Pancreas (tissue), 10 donors: ENCODE measurements around the gene USP3. TPM values are rescaled to one million over a fixed set of nuclear protein-coding genes. Genes with fewer than 3 reads are reported as not detected.

ENCODE experiments used
- ATAC-seq, 4 donors: fragments of 200-7000 bp; cut with Tn5 transposase; one replicate each; pipeline versions ENCODE4 v1.8.0 to v1.9.1; 2020; ENCODE audit warnings: mild to moderate bottlenecking in 4 of 4, moderate library complexity in 4 of 4
- DNase-seq, 6 donors: peaks; one replicate each; pipeline ENCODE4 v3.0.0-alpha.2; 2020
- FAIRE-seq: peaks from 2 replicates; lab custom pipeline; 2012; peaks lifted over from hg19 to GRCh38; lab: Jason Lieb, UNC
- H3K27ac ChIP-seq, 4 donors: fragments of 200-600 bp; sonication (generic); 1 replicate in 3 of 4; 2 replicates in 1 of 4; pipeline versions ENCODE4 v1.5.0 to v1.8.0; 2020
- H3K27me3 ChIP-seq, 4 donors: fragments of 200-600 bp; one replicate each; pipeline ENCODE4 v1.8.0; 2021
- H3K36me3 ChIP-seq, 3 donors: fragments of 200-600 bp; sonication (generic) in 1 of 3; one replicate each; pipeline versions ENCODE4 v1.5.0 to v1.8.0; 2020 to 2021
- H3K4me1 ChIP-seq, 3 donors: fragments of 200-600 bp; one replicate each; pipeline ENCODE4 v1.8.0; 2021
- H3K4me3 ChIP-seq, 4 donors: fragments of 200-600 bp; sonication (generic) in 2 of 4; one replicate each; pipeline versions ENCODE4 v1.5.0 to v1.8.0; 2020 to 2021
- H3K9me3 ChIP-seq, 4 donors: fragments of 200-600 bp; one replicate each; pipeline ENCODE4 v1.8.0; 2021
- WGBS, 2 donors: extraction: QIAGEN DNeasy Blood & Tissue Kit; methylation state at CpG; one replicate each; pipeline ENCODE4 v1.1.7; 2013; 5-methylcytosine and 5-hydroxymethylcytosine counted together
- intact Hi-C, 3 donors: fragments of 100-400 bp; cut with DNase I; formaldehyde crosslinking; loops; one replicate each; pipeline versions ENCODE4 v1.11.1 to v1.14.2; 2022
- polyA plus RNA-seq, 2 donors: library from polyadenylated mRNA; stranded (reverse); fragments of 200-250 nt; gene quantifications; one replicate each; pipeline ENCODE4 v1.2.3, GENCODE V29; 2013
- total RNA-seq, 6 donors: library from RNA; stranded (reverse); fragmentation: NEBNext Ultra II Directional in 4 of 6; extraction: Animal tissue kit (Norgen Biotek cat#: 25700) in 4 of 6; gene quantifications; one replicate each; pipeline versions ENCODE4 v1.2.1 to v1.2.4, GENCODE V29; 2021 to 2023
- TF ChIP-seq, protein P1 (sequence below), 4 donors: fragments of 200-600 bp; sonication (generic) in 3 of 4; IDR thresholded peaks; one replicate each; pipeline versions ENCODE4 v1.5.0 to v1.8.0; 2021; ENCODE audit warnings: antibody characterized with exemption in 4 of 4
- donor health status: healthy with polysubstance abuse.
- donor health status: DM: no; HTN: no; CAD: no; lungs with moderate emphysema.
- donor health status: DM: no; HTN: no; CAD: no.
- donor health status: control.
- donor health status: control.
- donor health status: Bipolar disorder and iron deficiency.
- donor health status: DM: yes; HTN: yes; CAD: no.
- donor health status: DM: no; HTN: no; CAD: no.
- donor health status: DM: no; HTN: no; CAD: no.
- donor health status: DM: yes; HTN: yes; CAD: no.

The USP3 gene
- total and polyA plus RNA-seq, 8 donors: 28.5 to 50.8 (median 41.2) TPM

DNA sequence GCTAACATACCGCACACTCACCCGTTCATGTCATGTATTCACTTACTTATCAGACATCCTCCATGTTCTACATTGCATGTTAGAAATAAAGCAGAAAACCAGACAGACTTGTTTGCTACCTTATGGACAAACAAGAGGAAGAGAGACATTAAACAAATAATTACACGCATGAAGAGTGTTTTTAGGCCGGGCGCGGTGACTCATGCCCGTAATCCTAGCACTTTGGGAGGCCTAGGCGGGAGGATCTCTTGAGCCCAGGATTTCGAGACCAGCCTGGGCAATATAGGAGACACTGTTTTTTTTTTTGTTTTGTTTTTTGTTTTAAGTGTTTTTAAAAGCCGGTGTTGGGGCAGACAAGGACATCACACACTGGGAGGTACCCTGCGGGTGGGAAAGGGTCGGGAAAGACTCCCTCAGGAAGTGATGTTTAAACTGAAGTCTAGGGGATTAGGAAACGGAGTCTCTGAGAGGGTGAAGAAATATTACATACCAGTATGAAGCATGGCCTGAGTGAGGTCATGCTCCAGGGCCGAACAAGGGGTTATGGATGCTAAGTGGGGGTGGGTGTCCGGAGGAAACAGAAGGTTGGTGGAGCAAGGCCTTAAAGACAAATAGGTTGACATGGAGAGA, 2.1 kb upstream of the USP3 start:
- intact Hi-C loops: no loop called here
- H3K27ac ChIP-seq: peak overlapping the region; percentile 96 to 100 (median 99)
- WGBS, 2 donors: 61 to 67% methylated on average over 15 of the region's 15 CpGs
- no peak overlapping the region for H3K4me3 ChIP-seq
- no peaks in the 10 kb centered on the region for H3K9me3 ChIP-seq
- TF ChIP-seq, protein P1, sequence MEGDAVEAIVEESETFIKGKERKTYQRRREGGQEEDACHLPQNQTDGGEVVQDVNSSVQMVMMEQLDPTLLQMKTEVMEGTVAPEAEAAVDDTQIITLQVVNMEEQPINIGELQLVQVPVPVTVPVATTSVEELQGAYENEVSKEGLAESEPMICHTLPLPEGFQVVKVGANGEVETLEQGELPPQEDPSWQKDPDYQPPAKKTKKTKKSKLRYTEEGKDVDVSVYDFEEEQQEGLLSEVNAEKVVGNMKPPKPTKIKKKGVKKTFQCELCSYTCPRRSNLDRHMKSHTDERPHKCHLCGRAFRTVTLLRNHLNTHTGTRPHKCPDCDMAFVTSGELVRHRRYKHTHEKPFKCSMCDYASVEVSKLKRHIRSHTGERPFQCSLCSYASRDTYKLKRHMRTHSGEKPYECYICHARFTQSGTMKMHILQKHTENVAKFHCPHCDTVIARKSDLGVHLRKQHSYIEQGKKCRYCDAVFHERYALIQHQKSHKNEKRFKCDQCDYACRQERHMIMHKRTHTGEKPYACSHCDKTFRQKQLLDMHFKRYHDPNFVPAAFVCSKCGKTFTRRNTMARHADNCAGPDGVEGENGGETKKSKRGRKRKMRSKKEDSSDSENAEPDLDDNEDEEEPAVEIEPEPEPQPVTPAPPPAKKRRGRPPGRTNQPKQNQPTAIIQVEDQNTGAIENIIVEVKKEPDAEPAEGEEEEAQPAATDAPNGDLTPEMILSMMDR (IDR thresholded peaks at IDR 0.05): no peak
- no peaks in the 10 kb centered on the region for H3K27me3 ChIP-seq
- FAIRE-seq (no peak), ATAC-seq (no peak), DNase-seq (peak in 3 of 6 donors; percentile 29 to 43 (median 38))
- no peaks in the 10 kb centered on the region for H3K36me3 ChIP-seq
- peaks cover 29 to 54% (median 46%) of the 10 kb centered on the region in 3 donors for H3K4me1 ChIP-seq

DNA sequence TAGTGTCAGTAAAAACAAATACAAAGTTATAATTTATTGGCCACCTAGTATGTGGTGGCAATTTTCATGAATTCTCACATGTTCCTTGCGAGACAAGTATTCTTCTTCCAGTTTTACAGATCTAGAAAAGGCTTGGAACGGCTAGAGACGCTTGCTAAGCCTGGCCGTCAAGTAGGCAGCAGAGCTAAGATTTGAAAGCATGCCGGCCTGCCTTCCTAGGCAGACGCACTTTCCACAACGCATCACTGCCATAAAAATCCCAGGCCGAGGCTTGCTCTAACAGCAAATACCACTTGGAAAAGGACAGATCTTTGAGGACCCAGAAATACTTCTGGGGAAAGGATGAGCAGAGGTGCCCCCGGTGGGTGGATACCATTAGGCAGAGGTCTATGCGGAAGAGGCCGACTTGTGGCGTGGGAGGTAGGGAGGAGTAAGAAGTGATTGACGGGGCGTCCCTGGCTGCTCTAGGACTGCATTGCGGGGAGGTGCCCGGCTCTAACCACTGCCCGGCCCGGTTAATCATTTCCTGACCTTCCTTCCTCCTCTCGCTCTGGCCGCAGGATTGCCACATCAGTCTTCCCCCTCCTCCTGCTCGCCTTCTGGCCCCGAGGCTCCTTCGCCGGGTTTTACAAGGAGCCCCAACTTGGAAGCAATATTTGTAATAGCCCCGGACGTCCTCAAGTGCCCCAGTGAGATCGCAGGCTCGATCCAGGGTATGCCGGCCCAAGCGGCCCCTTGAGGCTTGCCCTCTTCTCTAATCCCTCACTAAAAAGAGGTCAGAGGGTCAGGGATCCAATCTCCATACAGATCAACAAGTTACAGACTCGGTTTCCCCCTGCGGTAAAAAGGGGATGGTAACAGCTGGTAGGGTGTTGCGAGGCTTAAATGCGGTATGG, 1.3 kb upstream of the USP3 start:
- Histone ChIP-seq H3K4me1 (peaks cover 32 to 55% (median 54%) of the 10 kb centered on the region in 3 donors), H3K27ac (peak overlapping the region; percentile 96 to 100 (median 99)), H3K36me3 (no peaks in the 10 kb centered on the region), H3K9me3 (no peaks in the 10 kb centered on the region), H3K27me3 (no peaks in the 10 kb centered on the region), H3K4me3 (peak overlapping the region; percentile 16 to 93 (median 80))
- intact Hi-C loops: no loop called here
- WGBS, 2 donors: 6 to 8% methylated on average over 31 to 34 of the region's 34 CpGs
- DNase-seq (peak; percentile 86 to 97 (median 94)), ATAC-seq (peak; percentile 61 to 75 (median 72)), FAIRE-seq (no peak)
- TF ChIP-seq, protein P1 (IDR thresholded peaks at IDR 0.05): no peak

DNA sequence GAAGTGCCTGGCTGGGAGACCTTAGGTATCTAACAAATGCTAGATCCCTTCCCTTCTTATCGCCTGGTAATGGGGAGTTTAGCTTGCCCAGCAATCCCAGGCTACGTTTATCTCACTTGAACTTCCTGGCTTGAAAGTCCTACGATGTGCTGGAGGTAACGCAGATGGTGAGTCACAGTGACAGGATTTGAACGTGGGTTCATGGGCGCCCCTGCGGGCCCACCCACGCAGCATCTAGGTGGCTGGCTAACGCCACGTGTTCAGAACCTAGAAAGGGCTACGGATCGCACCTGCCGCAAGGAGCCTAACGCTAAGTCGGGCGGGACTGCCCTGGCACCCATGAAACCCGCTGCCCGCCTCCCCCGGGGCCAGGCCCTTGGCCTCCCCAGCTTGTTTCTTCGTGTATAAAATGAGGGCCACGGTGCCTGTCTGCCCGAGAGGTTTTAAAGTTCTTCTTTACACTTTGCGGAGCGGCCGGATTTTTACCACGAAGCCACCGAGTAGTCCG, 600 bp upstream of the USP3 start:
- peak overlapping the region; percentile 16 to 93 (median 80) for H3K4me3 ChIP-seq
- H3K4me1 ChIP-seq: peaks cover 34 to 61% (median 60%) of the 10 kb centered on the region in 3 donors
- no peaks in the 10 kb centered on the region for H3K27me3 ChIP-seq
- TF ChIP-seq, protein P1 (IDR thresholded peaks at IDR 0.05): no peak
- intact Hi-C loops: no loop called here
- peak in 5 of 6 donors; percentile 72 to 85 (median 75) for DNase-seq
- ATAC-seq: peak; percentile 32 to 55 (median 34)
- no peaks in the 10 kb centered on the region for H3K36me3 ChIP-seq
- FAIRE-seq: no peak
- peak overlapping the region; percentile 96 to 100 (median 99) for H3K27ac ChIP-seq
- WGBS, 2 donors: 0% methylated on average over 28 of the region's 28 CpGs
- no peaks in the 10 kb centered on the region for H3K9me3 ChIP-seq

DNA sequence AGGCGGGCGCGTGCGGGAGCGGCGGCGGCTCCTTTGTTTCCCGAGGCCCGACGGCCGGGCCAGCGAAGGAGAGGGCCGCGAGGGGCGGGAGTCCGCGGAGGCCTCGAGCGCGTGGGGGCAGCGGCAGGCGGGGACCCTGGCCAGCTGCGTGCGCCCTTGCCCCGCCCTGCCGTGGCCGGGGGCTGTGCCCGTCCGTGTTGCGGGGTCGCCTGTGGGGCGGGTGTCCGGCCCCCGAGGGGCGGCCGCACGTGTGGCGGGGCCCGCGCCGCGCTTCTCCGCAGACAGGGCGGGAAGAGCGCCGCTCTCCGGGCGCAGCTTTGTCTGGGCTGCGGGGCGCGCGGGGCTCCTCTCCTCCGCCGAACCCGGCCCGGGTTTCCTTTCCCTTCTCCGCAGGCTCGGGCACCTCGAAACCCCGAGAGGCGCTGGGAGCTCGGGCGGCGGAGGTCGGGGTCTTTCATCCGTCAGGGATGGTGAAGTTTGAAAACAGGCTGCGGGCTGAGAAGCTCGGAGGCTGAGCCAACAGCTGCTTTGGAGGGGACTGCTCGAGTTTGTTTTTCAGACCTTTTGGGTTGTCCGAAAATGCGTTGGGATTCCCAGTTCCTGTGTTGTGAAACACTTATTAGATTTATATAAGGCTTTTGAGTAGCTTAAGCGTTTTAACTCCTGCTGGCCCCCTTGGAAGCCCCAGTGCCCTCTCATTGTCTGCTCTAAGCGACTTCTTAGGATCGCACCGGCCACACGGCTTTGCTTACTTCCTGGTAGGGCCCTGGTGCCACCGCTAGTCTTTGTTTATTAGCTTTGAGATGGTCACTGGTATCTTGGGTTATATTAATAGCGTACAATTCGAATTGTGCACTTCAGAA, 817 bp downstream of the USP3 start:
- H3K4me1 ChIP-seq: peaks cover 45 to 68% (median 67%) of the 10 kb centered on the region in 3 donors
- peak in 2 of 4 donors; percentile 14 to 18 for ATAC-seq
- no peaks in the 10 kb centered on the region for H3K9me3 ChIP-seq
- intact Hi-C loops: no loop called here
- H3K4me3 ChIP-seq: peak overlapping the region; percentile 71 to 93 (median 80)
- no peaks in the 10 kb centered on the region for H3K36me3 ChIP-seq
- peak; percentile 64 to 82 (median 73) for DNase-seq
- TF ChIP-seq, protein P1 (IDR thresholded peaks at IDR 0.05): peak in 2 of 4 donors; percentile 9 to 16
- H3K27ac ChIP-seq: peak overlapping the region; percentile 96 to 100 (median 99)
- no peaks in the 10 kb centered on the region for H3K27me3 ChIP-seq
- FAIRE-seq: no peak
- WGBS, 2 donors: 0 to 1% methylated on average over 63 to 79 of the region's 79 CpGs
